HEK293 (cell line): ENCODE results near the gene APBB2.

ENCODE experiments used
- CTCF ChIA-PET: fragments of 350-600 bp; formaldehyde crosslinking; extraction: SDS; loops from one replicate; lab custom pipeline; 2021; ENCODE audit warnings: antibody characterized with exemption; lab: Yijun Ruan, JAX
- POLR2A ChIA-PET: fragments of 300-600 bp; formaldehyde crosslinking; extraction: SDS; loops from one replicate; lab custom pipeline; 2020; ENCODE audit warnings: antibody characterized with exemption, inconsistent platforms; lab: Yijun Ruan, JAX
- H3K27ac ChIP-seq: fragments of 200-500 bp; sonication (Bioruptor generic); 2 replicates; pipeline ENCODE4 v1.5.1; 2014; ENCODE audit warnings: low read depth, low read length, control low read depth, inconsistent platforms; ENCODE audit errors: extremely low read depth
- H3K36me3 ChIP-seq, 2 experiments: fragments of 200-500 bp in 1 of 2; sonication (Bioruptor generic) in 1 of 2; 1 replicate in 1 of 2; 2 replicates in 1 of 2; pipeline ENCODE4 v1.5.1; 2014 to 2017; ENCODE audit warnings: inconsistent platforms in 2 of 2, low read length in 2 of 2; ENCODE audit not compliant: control insufficient read depth in 2 of 2, insufficient read depth in 1 of 2
- H3K4me1 ChIP-seq: fragments of 200-500 bp; sonication (Bioruptor generic); 2 replicates; pipeline ENCODE4 v1.5.1; 2014; ENCODE audit warnings: mild to moderate bottlenecking, low read length, inconsistent platforms; ENCODE audit not compliant: control insufficient read depth, insufficient read depth
- H3K4me3 ChIP-seq: 2 replicates; pipeline ENCODE4 v1.5.1; 2011; ENCODE audit warnings: low read depth, mild to moderate bottlenecking, control low read depth, low read length, moderate library complexity
- H3K9me3 ChIP-seq: fragments of 200-500 bp; sonication (Bioruptor generic); 2 replicates; pipeline ENCODE4 v1.5.1; 2014; ENCODE audit warnings: low read depth, low read length, inconsistent platforms; ENCODE audit not compliant: control insufficient read depth, insufficient read depth
- KLF16 ChIP-seq: fragments of 450-650 bp; formaldehyde crosslinking; IDR thresholded peaks from 2 replicates; pipeline ENCODE4 v1.5.1; 2017; ENCODE audit warnings: missing biosample characterization, missing genetic modification characterization
- PRDM6 ChIP-seq: fragments of 450-650 bp; formaldehyde crosslinking; IDR thresholded peaks from 2 replicates; pipeline ENCODE4 v1.5.1; 2017; ENCODE audit warnings: missing biosample characterization, missing genetic modification characterization
- SCRT1 ChIP-seq: fragments of 450-650 bp; formaldehyde crosslinking; IDR thresholded peaks from 2 replicates; pipeline ENCODE4 v1.5.1; 2016; ENCODE audit warnings: missing biosample characterization, missing genetic modification characterization, borderline replicate concordance
- SP7 ChIP-seq: fragments of 450-650 bp; formaldehyde crosslinking; IDR thresholded peaks from 2 replicates; pipeline ENCODE4 v1.5.1; 2016; ENCODE audit warnings: missing biosample characterization, missing genetic modification characterization
- ZNF121 ChIP-seq: fragments of 450-650 bp; formaldehyde crosslinking; IDR thresholded peaks from 2 replicates; pipeline ENCODE4 v1.5.1; 2016; ENCODE audit warnings: missing biosample characterization, missing genetic modification characterization
- ZNF146 ChIP-seq: fragments of 450-650 bp; formaldehyde crosslinking; IDR thresholded peaks from 2 replicates; pipeline ENCODE4 v1.5.1; 2016; ENCODE audit warnings: missing biosample characterization, missing genetic modification characterization
- ZNF155 ChIP-seq: fragments of 450-650 bp; formaldehyde crosslinking; IDR thresholded peaks from 2 replicates; pipeline ENCODE4 v1.5.1; 2016; ENCODE audit warnings: missing biosample characterization, missing genetic modification characterization
- ZNF214 ChIP-seq: fragments of 450-650 bp; formaldehyde crosslinking; IDR thresholded peaks from 2 replicates; pipeline ENCODE4 v1.5.1; 2017; ENCODE audit warnings: missing biosample characterization, mild to moderate bottlenecking, missing genetic modification characterization, borderline replicate concordance
- ZNF266 ChIP-seq: fragments of 450-650 bp; formaldehyde crosslinking; IDR thresholded peaks from 2 replicates; pipeline ENCODE4 v1.5.1; 2016; ENCODE audit warnings: missing biosample characterization, missing genetic modification characterization, low read depth
- ZNF311 ChIP-seq: fragments of 450-650 bp; formaldehyde crosslinking; IDR thresholded peaks from 2 replicates; pipeline ENCODE4 v1.5.1; 2017; ENCODE audit warnings: missing biosample characterization, missing genetic modification characterization, borderline replicate concordance
- ZNF394 ChIP-seq: fragments of 450-650 bp; formaldehyde crosslinking; IDR thresholded peaks from 2 replicates; pipeline ENCODE4 v1.5.1; 2016; ENCODE audit warnings: missing biosample characterization, missing genetic modification characterization, mild to moderate bottlenecking, moderate library complexity, borderline replicate concordance
- ZNF48 ChIP-seq: fragments of 450-650 bp; formaldehyde crosslinking; IDR thresholded peaks from 2 replicates; pipeline ENCODE4 v1.5.1; 2016; ENCODE audit warnings: missing biosample characterization, missing genetic modification characterization
- ZNF510 ChIP-seq: fragments of 450-650 bp; formaldehyde crosslinking; IDR thresholded peaks from 2 replicates; pipeline ENCODE4 v1.5.1; 2018; ENCODE audit warnings: mild to moderate bottlenecking, missing genetic modification characterization, missing biosample characterization; ENCODE audit not compliant: insufficient replicate concordance
- ZNF514 ChIP-seq: fragments of 450-650 bp; formaldehyde crosslinking; IDR thresholded peaks from 2 replicates; pipeline ENCODE4 v1.5.1; 2016; ENCODE audit warnings: missing biosample characterization, missing genetic modification characterization
- ZNF664 ChIP-seq: fragments of 450-650 bp; formaldehyde crosslinking; IDR thresholded peaks from 2 replicates; pipeline ENCODE4 v1.5.1; 2016; ENCODE audit warnings: missing biosample characterization, missing genetic modification characterization
- ZNF707 ChIP-seq: fragments of 450-650 bp; formaldehyde crosslinking; IDR thresholded peaks from 2 replicates; pipeline ENCODE4 v1.5.1; 2016; ENCODE audit warnings: missing biosample characterization, missing genetic modification characterization
- ZNF792 ChIP-seq: fragments of 450-650 bp; formaldehyde crosslinking; IDR thresholded peaks from 2 replicates; pipeline ENCODE4 v1.5.1; 2016; ENCODE audit warnings: missing biosample characterization, missing genetic modification characterization
- ZNF830 ChIP-seq: fragments of 450-650 bp; IDR thresholded peaks from 2 replicates; pipeline ENCODE4 v1.5.0; 2018; ENCODE audit warnings: missing biosample characterization, missing genetic modification characterization, low read depth, mild to moderate bottlenecking, moderate library complexity
- ZSCAN5A ChIP-seq: fragments of 450-650 bp; formaldehyde crosslinking; IDR thresholded peaks from 2 replicates; pipeline ENCODE4 v1.5.1; 2016; ENCODE audit warnings: missing biosample characterization, missing genetic modification characterization
- TF ChIP-seq, protein P1 (sequence below): fragments of 450-650 bp; formaldehyde crosslinking; IDR thresholded peaks from 2 replicates; pipeline ENCODE4 v1.5.1; 2017; ENCODE audit warnings: missing biosample characterization, missing genetic modification characterization
- TF ChIP-seq, protein P2 (sequence below): fragments of 450-650 bp; formaldehyde crosslinking; IDR thresholded peaks from 2 replicates; pipeline ENCODE4 v1.5.1; 2016; ENCODE audit warnings: missing biosample characterization, missing genetic modification characterization, low read depth
- TF ChIP-seq, protein P3 (sequence below): fragments of 450-650 bp; formaldehyde crosslinking; IDR thresholded peaks from 2 replicates; pipeline ENCODE4 v1.5.1; 2016; ENCODE audit warnings: missing biosample characterization, missing genetic modification characterization

The APBB2 gene

GRCh38 chr4:41002309-41002708 is 212.0 kb downstream of the APBB2 start (continued):
- no peak for TF ChIP-seq ZSCAN5A (tag by site-specific recombination)

DNA sequence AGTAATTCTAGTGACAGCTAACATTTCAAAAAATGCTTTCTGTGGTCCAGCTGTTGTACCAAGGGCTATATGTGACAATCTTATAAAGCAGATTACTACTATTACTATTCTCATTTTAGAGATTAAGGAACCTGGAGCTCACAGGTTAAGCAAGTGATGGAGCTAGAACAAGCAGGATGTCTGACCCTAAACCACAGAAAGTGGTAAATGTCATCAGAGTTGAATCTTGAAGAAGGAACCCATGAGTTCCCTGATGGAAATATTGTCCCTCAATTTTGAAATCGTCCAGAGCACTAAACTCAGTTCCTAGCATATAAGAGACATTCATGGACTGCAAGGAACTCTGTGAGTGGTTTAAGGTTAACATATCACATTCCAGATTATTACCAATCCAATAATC is 214.0 kb downstream of the APBB2 start:
- ChIA-PET CTCF (no interaction called here), POLR2A (no interaction called here)
- Histone ChIP-seq H3K4me1 (no peaks in the 10 kb centered on the region), H3K36me3 (no peaks in the 10 kb centered on the region), H3K27ac (no peak overlapping the region), H3K4me3 (no peak overlapping the region), H3K9me3 (no peaks in the 10 kb centered on the region)
- TF ChIP-seq, protein P1, sequence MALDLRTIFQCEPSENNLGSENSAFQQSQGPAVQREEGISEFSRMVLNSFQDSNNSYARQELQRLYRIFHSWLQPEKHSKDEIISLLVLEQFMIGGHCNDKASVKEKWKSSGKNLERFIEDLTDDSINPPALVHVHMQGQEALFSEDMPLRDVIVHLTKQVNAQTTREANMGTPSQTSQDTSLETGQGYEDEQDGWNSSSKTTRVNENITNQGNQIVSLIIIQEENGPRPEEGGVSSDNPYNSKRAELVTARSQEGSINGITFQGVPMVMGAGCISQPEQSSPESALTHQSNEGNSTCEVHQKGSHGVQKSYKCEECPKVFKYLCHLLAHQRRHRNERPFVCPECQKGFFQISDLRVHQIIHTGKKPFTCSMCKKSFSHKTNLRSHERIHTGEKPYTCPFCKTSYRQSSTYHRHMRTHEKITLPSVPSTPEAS (tag by site-specific recombination) = no peak
- TF ChIP-seq SCRT1 (tag by site-specific recombination) = no peak

DNA sequence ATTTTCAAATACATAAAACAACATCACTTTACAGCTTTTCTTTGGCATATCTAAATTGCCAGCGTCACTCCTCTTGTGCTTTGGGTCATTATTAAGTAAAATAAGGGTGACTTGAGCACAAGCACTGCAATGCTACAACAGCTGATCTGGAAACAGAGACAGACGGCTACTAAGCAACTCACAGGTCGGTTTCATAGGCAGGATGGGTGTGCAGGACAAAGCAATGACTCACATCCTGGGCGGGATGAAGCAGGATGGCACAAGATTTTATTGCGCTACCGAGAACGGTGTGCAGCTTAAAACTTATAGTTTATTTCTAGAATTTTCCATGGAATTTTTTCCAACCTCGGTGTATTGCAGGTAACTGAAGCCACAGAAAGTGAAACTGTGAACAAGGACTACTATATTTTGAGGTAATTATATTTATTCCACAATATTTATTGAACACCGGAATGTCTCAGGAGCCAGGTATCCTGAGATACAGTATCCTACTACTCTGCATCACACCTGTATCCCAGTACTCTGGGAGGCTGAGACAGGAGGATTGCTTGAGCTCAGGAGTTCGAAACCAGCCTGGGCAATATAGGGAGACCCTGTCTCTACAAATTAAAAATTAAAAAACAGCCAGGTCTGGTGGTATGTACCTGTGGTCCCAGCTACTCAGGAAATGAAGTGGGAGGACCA is 215.5 kb downstream of the APBB2 start:
- Histone ChIP-seq H3K4me1 (no peaks in the 10 kb centered on the region), H3K9me3 (no peaks in the 10 kb centered on the region), H3K27ac (no peak overlapping the region), H3K4me3 (no peak overlapping the region), H3K36me3 (no peaks in the 10 kb centered on the region)
- ChIA-PET CTCF (interaction anchor here (0.6 kb wide), 2 partner anchors 98 to 284 kb away, joined by 3 read pairs; no protein-coding TSS in a partner anchor), POLR2A (no interaction called here)
- TF ChIP-seq ZNF707 (tag by site-specific recombination) = no peak
- TF ChIP-seq ZNF146 (tag by site-specific recombination) = no peak
- TF ChIP-seq ZNF510 (tag by site-specific recombination) = no peak
- TF ChIP-seq ZNF311 (tag by site-specific recombination) = no peak
- no peak for TF ChIP-seq ZNF394 (tag by site-specific recombination)
- TF ChIP-seq ZNF792 = no peak
- no peak for TF ChIP-seq ZNF266
- TF ChIP-seq, protein P2, sequence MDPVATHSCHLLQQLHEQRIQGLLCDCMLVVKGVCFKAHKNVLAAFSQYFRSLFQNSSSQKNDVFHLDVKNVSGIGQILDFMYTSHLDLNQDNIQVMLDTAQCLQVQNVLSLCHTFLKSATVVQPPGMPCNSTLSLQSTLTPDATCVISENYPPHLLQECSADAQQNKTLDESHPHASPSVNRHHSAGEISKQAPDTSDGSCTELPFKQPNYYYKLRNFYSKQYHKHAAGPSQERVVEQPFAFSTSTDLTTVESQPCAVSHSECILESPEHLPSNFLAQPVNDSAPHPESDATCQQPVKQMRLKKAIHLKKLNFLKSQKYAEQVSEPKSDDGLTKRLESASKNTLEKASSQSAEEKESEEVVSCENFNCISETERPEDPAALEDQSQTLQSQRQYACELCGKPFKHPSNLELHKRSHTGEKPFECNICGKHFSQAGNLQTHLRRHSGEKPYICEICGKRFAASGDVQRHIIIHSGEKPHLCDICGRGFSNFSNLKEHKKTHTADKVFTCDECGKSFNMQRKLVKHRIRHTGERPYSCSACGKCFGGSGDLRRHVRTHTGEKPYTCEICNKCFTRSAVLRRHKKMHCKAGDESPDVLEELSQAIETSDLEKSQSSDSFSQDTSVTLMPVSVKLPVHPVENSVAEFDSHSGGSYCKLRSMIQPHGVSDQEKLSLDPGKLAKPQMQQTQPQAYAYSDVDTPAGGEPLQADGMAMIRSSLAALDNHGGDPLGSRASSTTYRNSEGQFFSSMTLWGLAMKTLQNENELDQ (tag by site-specific recombination) = no peak
- TF ChIP-seq, protein P3, sequence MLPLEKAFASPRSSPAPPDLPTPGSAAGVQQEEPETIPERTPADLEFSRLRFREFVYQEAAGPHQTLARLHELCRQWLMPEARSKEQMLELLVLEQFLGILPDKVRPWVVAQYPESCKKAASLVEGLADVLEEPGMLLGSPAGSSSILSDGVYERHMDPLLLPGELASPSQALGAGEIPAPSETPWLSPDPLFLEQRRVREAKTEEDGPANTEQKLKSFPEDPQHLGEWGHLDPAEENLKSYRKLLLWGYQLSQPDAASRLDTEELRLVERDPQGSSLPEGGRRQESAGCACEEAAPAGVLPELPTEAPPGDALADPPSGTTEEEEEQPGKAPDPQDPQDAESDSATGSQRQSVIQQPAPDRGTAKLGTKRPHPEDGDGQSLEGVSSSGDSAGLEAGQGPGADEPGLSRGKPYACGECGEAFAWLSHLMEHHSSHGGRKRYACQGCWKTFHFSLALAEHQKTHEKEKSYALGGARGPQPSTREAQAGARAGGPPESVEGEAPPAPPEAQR (tag by site-specific recombination) = no peak
- TF ChIP-seq PRDM6 (tag by site-specific recombination) = no peak
- no peak for TF ChIP-seq ZNF664 (tag by site-specific recombination)
- no peak for TF ChIP-seq SP7 (tag by site-specific recombination)
- TF ChIP-seq ZNF214 (tag by site-specific recombination) = no peak
- TF ChIP-seq ZNF121 (tag by site-specific recombination) = no peak
- no peak for TF ChIP-seq ZNF48 (tag by site-specific recombination)
- TF ChIP-seq ZNF514 (tag by site-specific recombination) = no peak
- TF ChIP-seq KLF16 = no peak
- no peak for TF ChIP-seq ZNF155 (tag by site-specific recombination)
- no peak for TF ChIP-seq ZNF830 (tag by site-specific recombination)
